Measurements from ENCODE around the gene ZNRF1. TPM values are rescaled to one million over a fixed set of nuclear protein-coding genes. Genes with fewer than 3 reads are reported as not detected.

The ZNRF1 gene
- total and polyA plus RNA-seq, 10 of the 15 experiments (the other 5 are each of a cell fraction or from before 2014, with no cell fraction given): 5.8 to 25.9 (median 14.3) TPM

DNA sequence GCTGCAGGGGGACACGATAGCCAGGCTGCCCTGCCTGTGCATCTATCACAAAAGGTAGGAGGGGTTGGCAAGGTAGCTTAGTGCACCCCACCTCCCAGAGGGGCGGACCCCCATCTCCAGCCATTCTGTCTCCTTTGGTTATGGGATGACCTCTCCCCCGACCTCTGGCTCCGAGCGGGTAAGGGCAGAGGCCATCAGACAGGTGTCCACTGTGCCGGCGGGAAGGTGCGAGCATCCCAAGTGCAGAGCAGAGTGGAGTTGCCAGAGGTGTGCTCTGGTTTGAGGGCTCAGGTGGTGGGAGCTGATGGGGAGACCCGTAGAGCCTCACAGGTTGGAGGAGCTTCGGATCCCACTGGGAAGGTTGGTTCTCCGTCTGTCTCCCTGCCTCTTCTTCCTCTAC lies 106.0 kb downstream of the ZNRF1 start (continued):
- TF ChIP-seq NFXL1 (IDR thresholded peaks at IDR 0.05; ENCODE audit: borderline replicate concordance) (no peak), CHD2 (IDR thresholded peaks at IDR 0.05; ENCODE audit: borderline replicate concordance, low read depth, low read length) (no peak), RAD51 (IDR thresholded peaks at IDR 0.05) (no peak), ZNF622 (IDR thresholded peaks at IDR 0.05) (no peak)
- TF ChIP-seq, protein P1, sequence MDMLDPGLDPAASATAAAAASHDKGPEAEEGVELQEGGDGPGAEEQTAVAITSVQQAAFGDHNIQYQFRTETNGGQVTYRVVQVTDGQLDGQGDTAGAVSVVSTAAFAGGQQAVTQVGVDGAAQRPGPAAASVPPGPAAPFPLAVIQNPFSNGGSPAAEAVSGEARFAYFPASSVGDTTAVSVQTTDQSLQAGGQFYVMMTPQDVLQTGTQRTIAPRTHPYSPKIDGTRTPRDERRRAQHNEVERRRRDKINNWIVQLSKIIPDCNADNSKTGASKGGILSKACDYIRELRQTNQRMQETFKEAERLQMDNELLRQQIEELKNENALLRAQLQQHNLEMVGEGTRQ (IDR thresholded peaks at IDR 0.05; ENCODE audit: borderline replicate concordance, low read depth, low read length): no peak
- TF ChIP-seq, protein P2, sequence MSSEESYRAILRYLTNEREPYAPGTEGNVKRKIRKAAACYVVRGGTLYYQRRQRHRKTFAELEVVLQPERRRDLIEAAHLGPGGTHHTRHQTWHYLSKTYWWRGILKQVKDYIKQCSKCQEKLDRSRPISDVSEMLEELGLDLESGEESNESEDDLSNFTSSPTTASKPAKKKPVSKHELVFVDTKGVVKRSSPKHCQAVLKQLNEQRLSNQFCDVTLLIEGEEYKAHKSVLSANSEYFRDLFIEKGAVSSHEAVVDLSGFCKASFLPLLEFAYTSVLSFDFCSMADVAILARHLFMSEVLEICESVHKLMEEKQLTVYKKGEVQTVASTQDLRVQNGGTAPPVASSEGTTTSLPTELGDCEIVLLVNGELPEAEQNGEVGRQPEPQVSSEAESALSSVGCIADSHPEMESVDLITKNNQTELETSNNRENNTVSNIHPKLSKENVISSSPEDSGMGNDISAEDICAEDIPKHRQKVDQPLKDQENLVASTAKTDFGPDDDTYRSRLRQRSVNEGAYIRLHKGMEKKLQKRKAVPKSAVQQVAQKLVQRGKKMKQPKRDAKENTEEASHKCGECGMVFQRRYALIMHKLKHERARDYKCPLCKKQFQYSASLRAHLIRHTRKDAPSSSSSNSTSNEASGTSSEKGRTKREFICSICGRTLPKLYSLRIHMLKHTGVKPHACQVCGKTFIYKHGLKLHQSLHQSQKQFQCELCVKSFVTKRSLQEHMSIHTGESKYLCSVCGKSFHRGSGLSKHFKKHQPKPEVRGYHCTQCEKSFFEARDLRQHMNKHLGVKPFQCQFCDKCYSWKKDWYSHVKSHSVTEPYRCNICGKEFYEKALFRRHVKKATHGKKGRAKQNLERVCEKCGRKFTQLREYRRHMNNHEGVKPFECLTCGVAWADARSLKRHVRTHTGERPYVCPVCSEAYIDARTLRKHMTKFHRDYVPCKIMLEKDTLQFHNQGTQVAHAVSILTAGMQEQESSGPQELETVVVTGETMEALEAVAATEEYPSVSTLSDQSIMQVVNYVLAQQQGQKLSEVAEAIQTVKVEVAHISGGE (CRISPR knock-in tag; IDR thresholded peaks at IDR 0.05): no peak

DNA sequence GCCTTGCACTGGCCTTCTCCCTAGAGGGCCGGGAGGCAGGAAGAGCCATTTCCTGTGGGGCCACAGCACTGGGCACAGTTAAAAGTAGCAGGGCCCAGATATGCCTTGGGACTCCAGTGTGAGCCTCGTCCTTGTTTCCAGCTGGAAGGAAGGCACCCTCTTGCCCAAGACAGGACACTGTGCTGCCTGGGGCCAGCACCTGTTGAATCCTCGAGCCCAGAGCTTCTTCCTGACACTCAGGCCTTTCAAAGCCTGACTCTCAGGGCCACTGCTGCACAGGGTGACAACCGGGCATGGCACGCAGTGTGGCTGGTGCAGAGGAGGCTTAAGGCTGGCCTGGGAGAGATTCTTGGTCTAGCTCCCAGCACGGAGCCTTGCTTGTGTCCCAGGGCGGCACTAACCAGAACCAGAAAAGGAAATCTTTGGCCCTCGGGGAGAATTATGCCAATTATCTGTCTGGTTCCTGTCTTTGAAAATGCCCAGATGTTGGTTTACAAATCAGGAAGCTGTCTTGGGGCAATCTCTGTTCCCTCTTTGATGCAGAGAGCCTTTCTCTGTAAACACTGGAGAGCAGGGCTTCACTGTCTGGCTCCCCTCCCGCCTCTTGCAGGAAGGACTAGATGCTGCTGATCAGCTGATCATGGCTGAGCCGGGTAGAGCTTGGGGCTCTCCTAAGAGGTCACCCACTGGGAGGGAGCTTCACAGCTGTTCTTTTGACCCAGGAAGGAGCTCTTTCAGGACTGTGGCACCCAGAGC lies 106.7 kb downstream of the ZNRF1 start:
- no peaks in the 10 kb centered on the region for H4K20me1 ChIP-seq (ENCODE audit: control insufficient read depth, insufficient read depth)
- no peaks in the 10 kb centered on the region for H3K27me3 ChIP-seq (replicated peaks in 1 of 2; ENCODE audit: control insufficient read depth in 2 of 2, insufficient read depth in 2 of 2, low read length in 1 of 2)
- in situ Hi-C loops (cut with MboI) (loop anchor here (5.0 to 10.0 kb wide), 3 partner anchors 61 to 403 kb away; partner anchors contain the start of gene MLKL), intact Hi-C loops (cut with micrococcal nuclease; ENCODE audit: unreplicated experiment) (no loop called here)
- no peak overlapping the region for H3K4me3 ChIP-seq
- FAIRE-seq (no peak), ATAC-seq (peak; percentile 18; the same call in 1 of the 3 replicates), DNase-seq (ENCODE audit: low read depth, low spot score) (no peak)
- peaks cover 20% of the 10 kb centered on the region for H3K4me1 ChIP-seq (ENCODE audit: control insufficient read depth, insufficient read depth, low read length)
- 56% methylated on average over 10 of the region's 10 CpGs for WGBS (ENCODE audit: insufficient coverage, insufficient replicate concordance, low lambda C conversion rate, missing lambda C conversion rate)
- H3K4me2 ChIP-seq (ENCODE audit: control insufficient read depth, insufficient read depth): no peak overlapping the region
- CTCF ChIA-PET: interaction anchor here (0.6 to 1.8 kb wide), 3 partner anchors 63 to 221 kb away, joined by 3 to 6 read pairs (median 3); partner anchors contain the start of gene ZNRF1
- no peaks in the 10 kb centered on the region for H3K9me3 ChIP-seq (replicated peaks; ENCODE audit: control insufficient read depth, insufficient read depth, low read length)
- SMC1A ChIA-PET (ENCODE audit: uncharacterized antibody, unreplicated experiment): interaction anchor here (1.7 kb wide), 1 partner anchor 107 kb away, joined by 6 read pairs; the partner anchor contains the start of gene ZNRF1
- H3K36me3 ChIP-seq (ENCODE audit: control insufficient read depth in 2 of 2, insufficient read depth in 2 of 2, low read length in 1 of 2): no peaks in the 10 kb centered on the region; a peak in 2 of 4 replicates
- RAD21 ChIA-PET (ENCODE audit: unreplicated experiment): interaction anchor here (0.8 to 1.3 kb wide), 3 partner anchors 88 to 243 kb away, joined by 3 to 4 read pairs (median 3); partner anchors contain the start of gene ZNRF1
- no peak overlapping the region for H3K9ac ChIP-seq (ENCODE audit: control insufficient read depth, insufficient read depth, low read length)
- no TSS peak for BruUV-seq (replicated peaks)
- POLR2A ChIA-PET: no interaction called here
- H3K79me2 ChIP-seq (ENCODE audit: control insufficient read depth, insufficient read depth, low read length): no peaks in the 10 kb centered on the region
- no peak overlapping the region for H2AFZ ChIP-seq (ENCODE audit: control insufficient read depth, low read depth, low read length)
- H3K27ac ChIP-seq (ENCODE audit: control insufficient read depth, insufficient read depth): no peak overlapping the region
- TF ChIP-seq RBBP5 (conservative IDR thresholded peaks at IDR 0.05): no peak
- no peak for TF ChIP-seq CBX3 (IDR thresholded peaks at IDR 0.05; ENCODE audit: borderline replicate concordance, low read depth)
- TF ChIP-seq POLR2A (IDR thresholded peaks at IDR 0.05; ENCODE audit: low read depth, low read length): no peak
- no peak for TF ChIP-seq ZSCAN29 (IDR thresholded peaks at IDR 0.05)
- TF ChIP-seq GABPA (IDR thresholded peaks at IDR 0.05; ENCODE audit: low read depth): no peak
- TF ChIP-seq CBX5 (IDR thresholded peaks at IDR 0.05; ENCODE audit: low read depth): no peak
- no peak for TF ChIP-seq CREB1 (IDR thresholded peaks at IDR 0.05; ENCODE audit: low read depth)
- TF ChIP-seq BCL11A (IDR thresholded peaks at IDR 0.05; ENCODE audit: low read depth, low read length): no peak
- TF ChIP-seq, protein P3, sequence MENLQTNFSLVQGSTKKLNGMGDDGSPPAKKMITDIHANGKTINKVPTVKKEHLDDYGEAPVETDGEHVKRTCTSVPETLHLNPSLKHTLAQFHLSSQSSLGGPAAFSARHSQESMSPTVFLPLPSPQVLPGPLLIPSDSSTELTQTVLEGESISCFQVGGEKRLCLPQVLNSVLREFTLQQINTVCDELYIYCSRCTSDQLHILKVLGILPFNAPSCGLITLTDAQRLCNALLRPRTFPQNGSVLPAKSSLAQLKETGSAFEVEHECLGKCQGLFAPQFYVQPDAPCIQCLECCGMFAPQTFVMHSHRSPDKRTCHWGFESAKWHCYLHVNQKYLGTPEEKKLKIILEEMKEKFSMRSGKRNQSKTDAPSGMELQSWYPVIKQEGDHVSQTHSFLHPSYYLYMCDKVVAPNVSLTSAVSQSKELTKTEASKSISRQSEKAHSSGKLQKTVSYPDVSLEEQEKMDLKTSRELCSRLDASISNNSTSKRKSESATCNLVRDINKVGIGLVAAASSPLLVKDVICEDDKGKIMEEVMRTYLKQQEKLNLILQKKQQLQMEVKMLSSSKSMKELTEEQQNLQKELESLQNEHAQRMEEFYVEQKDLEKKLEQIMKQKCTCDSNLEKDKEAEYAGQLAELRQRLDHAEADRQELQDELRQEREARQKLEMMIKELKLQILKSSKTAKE (IDR thresholded peaks at IDR 0.05; ENCODE audit: low read depth, poor library complexity, severe bottlenecking): no peak
- TF ChIP-seq KLF5 (IDR thresholded peaks at IDR 0.05; ENCODE audit: partially characterized antibody): no peak
- TF ChIP-seq SP1 (IDR thresholded peaks at IDR 0.05; ENCODE audit: low read depth, low read length): no peak

All from GM12878 (cell line).